ENCODE data around the gene CAVIN2.
A peak's percentile ranks its signal among the peaks of the same experiment; 100 is the strongest.

Gene CAVIN2

GRCh38 chr2:191838526-191838925 is 8.4 kb downstream of the CAVIN2 start:
- no peak for DNase-seq

- no peak for DNase-seq
These were observed 9.8 kb downstream of the CAVIN2 start for GRCh38 chr2:191836853-191837769.

- DNase-seq = no peak
These were observed 10.4 kb downstream of the CAVIN2 start for GRCh38 chr2:191836471-191836852.

- DNase-seq = no peak
These were observed 11.1 kb downstream of the CAVIN2 start for GRCh38 chr2:191835539-191836350.

- DNase-seq = no peak
These were observed 11.8 kb downstream of the CAVIN2 start for GRCh38 chr2:191835100-191835499.

GRCh38 chr2:191833356-191833755 is 13.5 kb downstream of the CAVIN2 start:
- no peak for DNase-seq

- no peak for DNase-seq
These were observed 14.2 kb downstream of the CAVIN2 start for GRCh38 chr2:191832668-191833067.

- DNase-seq = no peak
These were observed 15.4 kb downstream of the CAVIN2 start for GRCh38 chr2:191831410-191831994.

GRCh38 chr2:191824398-191824797 is 22.5 kb downstream of the CAVIN2 start:
- DNase-seq = no peak

- DNase-seq = no peak
These were observed 25.8 kb downstream of the CAVIN2 start for GRCh38 chr2:191821078-191821477.

GRCh38 chr2:191818725-191819350 is 28.1 kb downstream of the CAVIN2 start:
- DNase-seq = no peak

- no peak for DNase-seq
These were observed 28.8 kb downstream of the CAVIN2 start for GRCh38 chr2:191818133-191818532.

GRCh38 chr2:191815010-191815409 is 31.9 kb downstream of the CAVIN2 start:
- no peak for DNase-seq

GRCh38 chr2:191813943-191814342 is 32.9 kb downstream of the CAVIN2 start:
- no peak for DNase-seq

- peak; percentile 49 for DNase-seq
These were observed 34.9 kb downstream of the CAVIN2 start for GRCh38 chr2:191811807-191812602.

- no peak for DNase-seq
These were observed 40.5 kb downstream of the CAVIN2 start for GRCh38 chr2:191806396-191806795.

- no peak for DNase-seq
These were observed 42.1 kb downstream of the CAVIN2 start for GRCh38 chr2:191804766-191805165.

GRCh38 chr2:191803007-191803406 is 43.9 kb downstream of the CAVIN2 start:
- DNase-seq = no peak

GRCh38 chr2:191802180-191802579 is 44.7 kb downstream of the CAVIN2 start:
- no peak for DNase-seq

GRCh38 chr2:191800874-191801273 is 46.0 kb downstream of the CAVIN2 start:
- DNase-seq = no peak

GRCh38 chr2:191799526-191799925 is 47.4 kb downstream of the CAVIN2 start:
- DNase-seq = no peak

Measured in stimulated activated CD4-positive, alpha-beta T cell treated with anti-CD3 and anti-CD28 coated beads, Interleukin-15, amount 100 ng/mL, for 24 hours (primary cell).